Mesenchymal stem cell (in vitro differentiated cells and primary cell): ENCODE data around the gene ABLIM2.
A peak's percentile ranks its signal among the peaks of the same experiment; 100 is the strongest.

Source experiments
- DNase-seq: peaks from one replicate; pipeline ENCODE4 v3.0.0-alpha.2; 2013
- H2AFZ ChIP-seq: one replicate; pipeline ENCODE4 v1.6.1; 2013; ENCODE audit warnings: low read depth, mild to moderate bottlenecking, control low read depth, inconsistent platforms, low read length, moderate library complexity
- H2AK5ac ChIP-seq: 2 replicates; pipeline ENCODE4 v1.6.1; 2013; ENCODE audit warnings: low read length, moderate library complexity, mild to moderate bottlenecking, inconsistent platforms; ENCODE audit not compliant: severe bottlenecking
- H2BK120ac ChIP-seq: one replicate; pipeline ENCODE4 v1.6.1; 2013; ENCODE audit warnings: low read depth, mild to moderate bottlenecking, inconsistent platforms, low read length, moderate library complexity
- H2BK12ac ChIP-seq, 2 experiments: one replicate each; pipeline ENCODE4 v1.6.1; 2013; ENCODE audit warnings: inconsistent platforms in 2 of 2, low read length in 2 of 2, mild to moderate bottlenecking in 2 of 2, moderate library complexity in 2 of 2, control low read depth in 1 of 2
- H2BK15ac ChIP-seq: one replicate; pipeline ENCODE4 v1.6.1; 2013; ENCODE audit warnings: mild to moderate bottlenecking, low read depth, inconsistent platforms; ENCODE audit not compliant: poor library complexity, severe bottlenecking
- H2BK5ac ChIP-seq: 2 replicates; pipeline ENCODE4 v1.6.1; 2013; ENCODE audit warnings: low read depth, mild to moderate bottlenecking, low read length, control low read depth, inconsistent platforms; ENCODE audit not compliant: poor library complexity, severe bottlenecking
- H3K14ac ChIP-seq, 2 experiments: one replicate each; pipeline ENCODE4 v1.6.1; 2013; ENCODE audit warnings: inconsistent platforms in 2 of 2, low read length in 2 of 2, control low read depth in 1 of 2, mild to moderate bottlenecking in 1 of 2, moderate library complexity in 1 of 2
- H3K18ac ChIP-seq, 2 experiments: one replicate each; pipeline ENCODE4 v1.6.1; 2013; ENCODE audit warnings: inconsistent platforms in 2 of 2, low read length in 2 of 2, control low read depth in 1 of 2, low read depth in 1 of 2, mild to moderate bottlenecking in 1 of 2
- H3K23ac ChIP-seq, 2 experiments: one replicate each; pipeline ENCODE4 v1.6.1; 2013; ENCODE audit warnings: inconsistent platforms in 2 of 2, low read length in 2 of 2, mild to moderate bottlenecking in 2 of 2, moderate library complexity in 2 of 2, control low read depth in 1 of 2
- H3K27ac ChIP-seq: 2 replicates; pipeline ENCODE4 v1.5.1; 2013; ENCODE audit warnings: mild to moderate bottlenecking, moderate library complexity, low read length, control low read depth, inconsistent platforms; ENCODE audit not compliant: poor library complexity, severe bottlenecking
- H3K27me3 ChIP-seq, 2 experiments: 2 replicates each; pipeline versions ENCODE4 v1.6.1 to v1.7.0; 2013; ENCODE audit warnings: low read length in 2 of 2, mild to moderate bottlenecking in 2 of 2, moderate library complexity in 2 of 2, control low read depth in 1 of 2, inconsistent platforms in 1 of 2; ENCODE audit not compliant: control insufficient read depth in 1 of 2, insufficient read depth in 1 of 2
- H3K36me3 ChIP-seq, 2 experiments: 2 replicates each; pipeline versions ENCODE4 v1.6.1 to v1.7.0; 2013; ENCODE audit warnings: low read length in 2 of 2, control low read depth in 1 of 2, inconsistent platforms in 1 of 2, low read depth in 1 of 2, mild to moderate bottlenecking in 1 of 2; ENCODE audit not compliant: insufficient read depth in 2 of 2, control insufficient read depth in 1 of 2
- H3K4ac ChIP-seq, 2 experiments: one replicate each; pipeline ENCODE4 v1.6.1; 2013; ENCODE audit warnings: inconsistent platforms in 2 of 2, low read length in 2 of 2, mild to moderate bottlenecking in 2 of 2, moderate library complexity in 2 of 2, control low read depth in 1 of 2, low read depth in 1 of 2
- H3K4me1 ChIP-seq: 2 replicates; pipeline ENCODE4 v1.6.1; 2013; ENCODE audit warnings: low read depth, low read length, control low read depth; ENCODE audit not compliant: control insufficient read depth, insufficient read depth
- H3K4me2 ChIP-seq: 2 replicates; pipeline ENCODE4 v1.6.1; 2013; ENCODE audit warnings: low read length, mild to moderate bottlenecking, inconsistent platforms; ENCODE audit not compliant: poor library complexity, severe bottlenecking
- H3K4me3 ChIP-seq, 2 experiments: 2 replicates each; pipeline versions ENCODE4 v1.5.1 to v1.7.0; 2013; ENCODE audit warnings: low read length in 2 of 2, mild to moderate bottlenecking in 2 of 2, control low read depth in 1 of 2, low read depth in 1 of 2; ENCODE audit not compliant: insufficient read depth in 1 of 2
- H3K79me1 ChIP-seq: replicated peaks from 2 replicates; pipeline ENCODE4 v1.6.1; 2013; ENCODE audit warnings: mild to moderate bottlenecking, control low read depth, low read length, inconsistent platforms; ENCODE audit not compliant: poor library complexity, severe bottlenecking
- H3K9ac ChIP-seq: 2 replicates; pipeline ENCODE4 v1.7.0; 2013; ENCODE audit warnings: mild to moderate bottlenecking, low read length, moderate library complexity
- H3K9me3 ChIP-seq: 2 replicates; pipeline ENCODE4 v1.7.0; 2013; ENCODE audit warnings: mild to moderate bottlenecking, low read length; ENCODE audit not compliant: control insufficient read depth
- H4K8ac ChIP-seq: one replicate; pipeline ENCODE4 v1.6.1; 2013; ENCODE audit warnings: inconsistent platforms, mild to moderate bottlenecking, low read length, moderate library complexity
- H4K91ac ChIP-seq: one replicate; pipeline ENCODE4 v1.6.1; 2013; ENCODE audit warnings: mild to moderate bottlenecking, low read length, inconsistent platforms
- WGBS: methylation state at CpG from one replicate; pipeline ENCODE4 v1.1.7; 2013; ENCODE audit warnings: mixed read lengths; 5-methylcytosine and 5-hydroxymethylcytosine counted together

ABLIM2 gene

DNA sequence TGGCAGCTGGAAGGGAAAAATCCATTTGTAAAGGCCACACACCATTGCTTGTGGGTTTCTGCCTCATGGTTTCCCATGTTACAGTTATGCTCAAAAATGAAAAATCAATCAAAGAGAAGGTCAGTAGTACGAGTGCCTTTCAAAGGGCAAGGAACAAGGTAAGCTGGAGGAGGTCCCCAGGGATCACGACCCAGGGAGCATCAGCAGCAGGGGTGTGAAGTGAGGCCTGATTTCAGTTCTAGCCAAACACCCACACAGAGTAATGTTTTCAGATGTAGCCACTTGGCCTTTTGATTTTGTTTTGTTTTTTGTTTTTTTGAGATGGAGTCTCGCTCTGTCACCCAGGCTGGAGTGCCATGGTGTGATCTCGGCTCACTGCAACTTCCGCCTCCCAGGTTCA is 149.5 kb downstream of the ABLIM2 start:
- no peak overlapping the region for H2AFZ ChIP-seq
- no peak overlapping the region for H3K14ac ChIP-seq
- H4K8ac ChIP-seq, result no peak overlapping the region
- no peak for DNase-seq
- 81% methylated on average over 5 of the region's 5 CpGs for WGBS
- H3K4ac ChIP-seq, result no peak overlapping the region
- no peak overlapping the region for H2BK15ac ChIP-seq
- peaks cover 87 to 88% of the 10 kb centered on the region in 2 experiments for H3K27me3 ChIP-seq
- no peak overlapping the region for H3K27ac ChIP-seq
- H3K9ac ChIP-seq, result no peak overlapping the region
- H2BK12ac ChIP-seq, result no peak overlapping the region
- H2AK5ac ChIP-seq, result no peak overlapping the region
- no peak overlapping the region for H2BK120ac ChIP-seq
- no peak overlapping the region for H3K4me3 ChIP-seq
- H3K18ac ChIP-seq, result no peak overlapping the region
- H3K36me3 ChIP-seq, result no peaks in the 10 kb centered on the region
- no peaks in the 10 kb centered on the region for H3K9me3 ChIP-seq
- H3K23ac ChIP-seq, result no peak overlapping the region
- no peak overlapping the region for H2BK5ac ChIP-seq
- H3K4me1 ChIP-seq, result peaks cover 3% of the 10 kb centered on the region
- no peaks in the 10 kb centered on the region for H3K79me1 ChIP-seq
- H4K91ac ChIP-seq, result no peak overlapping the region
- no peak overlapping the region for H3K4me2 ChIP-seq

GRCh38 chr4:8008391-8008790 is 150.2 kb downstream of the ABLIM2 start:
- Histone ChIP-seq H3K36me3 (no peaks in the 10 kb centered on the region), H2BK120ac (no peak overlapping the region), H2BK12ac (no peak overlapping the region), H2AK5ac (no peak overlapping the region), H3K18ac (no peak overlapping the region), H3K79me1 (no peaks in the 10 kb centered on the region), H4K8ac (no peak overlapping the region), H3K27ac (no peak overlapping the region), H3K9ac (no peak overlapping the region), H3K4ac (no peak overlapping the region), H2BK15ac (no peak overlapping the region), H3K23ac (no peak overlapping the region), H3K4me3 (no peak overlapping the region), H3K4me2 (no peak overlapping the region), H3K9me3 (no peaks in the 10 kb centered on the region), H4K91ac (no peak overlapping the region), H2AFZ (no peak overlapping the region), H2BK5ac (no peak overlapping the region), H3K4me1 (peaks cover 3% of the 10 kb centered on the region), H3K14ac (no peak overlapping the region), H3K27me3 (peaks cover 84 to 85% of the 10 kb centered on the region in 2 experiments)
- DNase-seq, result no peak
- WGBS, result 80% methylated on average over 12 of the region's 12 CpGs

- Histone ChIP-seq H3K36me3 (no peaks in the 10 kb centered on the region), H3K18ac (no peak overlapping the region), H4K91ac (no peak overlapping the region), H3K9ac (no peak overlapping the region), H4K8ac (no peak overlapping the region), H3K14ac (no peak overlapping the region), H2AK5ac (no peak overlapping the region), H3K4me1 (peaks cover 3% of the 10 kb centered on the region), H3K4me2 (no peak overlapping the region), H2AFZ (no peak overlapping the region), H3K4ac (no peak overlapping the region), H2BK120ac (no peak overlapping the region), H2BK5ac (no peak overlapping the region), H3K79me1 (no peaks in the 10 kb centered on the region), H3K9me3 (no peaks in the 10 kb centered on the region), H2BK12ac (no peak overlapping the region), H3K23ac (no peak overlapping the region), H3K27ac (no peak overlapping the region), H3K4me3 (no peak overlapping the region), H2BK15ac (no peak overlapping the region), H3K27me3 (peaks cover 88 to 89% of the 10 kb centered on the region in 2 experiments)
- DNase-seq, result no peak
- 80% methylated on average over 11 of the region's 11 CpGs for WGBS
These were observed 151.0 kb downstream of the ABLIM2 start for GRCh38 chr4:8007581-8007980.

DNA sequence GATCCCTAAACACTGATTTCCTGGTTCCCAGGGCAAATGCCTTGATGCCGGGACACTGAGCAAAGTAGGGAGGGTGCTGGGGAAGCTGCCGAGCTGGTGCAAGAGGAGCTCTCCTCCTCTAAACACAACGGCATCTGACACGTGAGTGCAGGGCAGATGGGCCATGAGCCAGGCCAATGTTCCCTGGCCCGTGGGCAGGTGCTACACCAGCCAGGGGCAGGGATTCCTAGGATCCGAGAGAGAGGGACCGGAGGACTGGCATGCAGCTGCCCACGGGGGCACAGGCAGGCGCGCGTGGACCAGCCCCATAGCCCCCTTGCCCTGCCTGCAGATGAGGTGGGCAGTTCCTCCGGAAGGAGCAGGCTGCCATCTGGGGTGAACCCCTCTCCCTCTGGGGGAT is 152.1 kb downstream of the ABLIM2 start:
- Histone ChIP-seq H2BK120ac (no peak overlapping the region), H3K79me1 (no peaks in the 10 kb centered on the region), H3K14ac (no peak overlapping the region), H3K9ac (no peak overlapping the region), H3K9me3 (no peaks in the 10 kb centered on the region), H3K36me3 (no peaks in the 10 kb centered on the region), H2BK12ac (no peak overlapping the region), H2BK15ac (no peak overlapping the region), H3K4me2 (no peak overlapping the region), H2AFZ (no peak overlapping the region), H3K23ac (peak overlapping the region in 1 of 2 experiments; percentile 47), H3K18ac (no peak overlapping the region), H2AK5ac (no peak overlapping the region), H4K91ac (peak overlapping the region; percentile 58), H2BK5ac (no peak overlapping the region), H4K8ac (no peak overlapping the region), H3K4ac (no peak overlapping the region), H3K27ac (no peak overlapping the region), H3K27me3 (peaks cover 88 to 93% of the 10 kb centered on the region in 2 experiments), H3K4me3 (no peak overlapping the region), H3K4me1 (peaks cover 3% of the 10 kb centered on the region)
- 83% methylated on average over 12 of the region's 12 CpGs for WGBS
- no peak for DNase-seq
